OCI-LY3 (cell line): ENCODE measurements around the gene CYP26C1.

ENCODE experiments used
- CTCF ChIP-seq: fragments of 200-600, 300-600 bp; sonication (generic); IDR thresholded peaks from 2 replicates; pipeline ENCODE4 v1.5.1; 2014; ENCODE audit warnings: antibody characterized with exemption, low read length, low read depth
- EZH2phosphoT487 ChIP-seq: fragments of 200-600 bp; shearing (Covaris generic); IDR thresholded peaks from 2 replicates; pipeline ENCODE4 v1.6.1; 2018; ENCODE audit warnings: antibody characterized with exemption, mixed run types, low read depth

GRCh38 chr10:93081834-93082233, 21.2 kb downstream of the CYP26C1 start:
- TF ChIP-seq CTCF: no peak
- no peak for TF ChIP-seq EZH2phosphoT487
